GM18907 (cell line): ENCODE data around the gene AIRE.
"Not testable (repeated sequence)": the region's sequence is repeated elsewhere in the genome, so short reads cannot be mapped to it uniquely, and the experiment has no call there.

Source experiments
- ATAC-seq: cut with Tn5 transposase; IDR thresholded peaks from one replicate; pipeline ENCODE4 v1.9.1; 2021; ENCODE audit warnings: mild to moderate bottlenecking, moderate library complexity; ENCODE audit not compliant: unreplicated experiment

Gene AIRE

DNA sequence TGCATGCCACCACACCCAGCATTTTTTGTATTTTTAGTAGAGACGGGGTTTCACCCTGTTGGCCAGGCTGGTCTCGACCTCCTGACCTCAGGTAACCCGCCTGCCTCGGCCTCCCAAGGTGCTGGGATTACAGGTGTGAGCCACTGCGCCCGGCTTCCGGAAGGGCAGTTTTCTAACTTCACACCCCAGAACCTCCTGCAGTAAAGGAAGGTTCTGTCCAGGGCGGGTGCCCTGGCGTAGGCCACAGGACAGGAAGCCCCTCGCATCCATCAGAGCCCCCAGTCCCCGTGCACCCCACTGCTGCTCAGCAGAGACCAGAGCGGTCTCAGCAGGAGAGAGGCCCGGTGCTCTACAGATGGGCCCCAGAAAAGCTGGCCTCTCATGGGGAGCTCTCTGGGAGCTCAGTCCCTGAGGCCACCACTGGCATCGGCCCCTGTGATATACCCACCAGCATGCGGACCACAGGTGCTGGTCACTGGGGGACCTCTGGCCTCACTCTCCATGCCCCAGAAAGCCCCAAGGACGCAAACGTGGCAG lies 19.9 kb upstream of the AIRE start:
- no peak for ATAC-seq

DNA sequence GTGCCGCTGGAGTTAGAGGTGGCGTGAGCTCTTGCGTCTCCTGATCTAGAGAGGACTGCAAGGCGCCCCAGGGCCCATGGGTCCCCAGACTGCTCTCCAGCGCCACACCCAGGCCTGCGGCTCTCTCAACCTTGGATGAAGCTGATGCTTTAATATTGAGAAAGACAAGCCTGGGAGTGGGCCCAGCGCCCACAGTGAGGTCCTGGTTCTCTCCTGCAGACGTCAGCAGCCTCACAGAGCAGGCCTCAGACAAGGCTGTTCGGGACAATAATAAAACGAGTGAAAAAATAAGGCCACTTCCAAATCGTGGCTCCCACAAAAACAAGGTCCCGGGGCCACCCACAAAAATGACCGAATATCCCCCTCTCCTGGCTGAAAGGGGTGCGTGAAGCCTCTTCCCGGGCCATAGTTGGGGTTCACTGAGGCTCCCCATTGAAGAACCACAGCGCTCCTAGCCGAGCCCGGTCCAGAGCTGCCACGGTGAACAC lies 18.0 kb upstream of the AIRE start:
- ATAC-seq = no peak

DNA sequence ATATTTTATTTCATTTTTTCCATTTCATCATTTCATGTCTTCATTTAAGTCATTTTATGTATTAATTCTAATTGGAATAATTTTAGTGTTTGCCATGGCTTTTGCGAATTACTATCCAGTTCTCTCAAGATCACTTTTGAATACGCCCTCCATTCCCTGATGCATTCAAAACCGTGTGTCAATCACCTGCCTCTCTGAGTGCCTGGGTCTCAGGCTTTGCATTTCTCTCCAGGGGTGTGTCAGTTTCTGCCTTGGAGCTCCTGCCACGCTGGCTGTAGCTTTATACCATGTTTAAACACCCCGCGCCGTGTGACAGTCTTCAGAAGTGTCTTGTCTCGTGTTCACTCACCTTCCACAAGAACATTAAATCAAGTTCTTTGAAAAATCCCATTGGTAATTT lies 16.6 kb upstream of the AIRE start:
- ATAC-seq = no peak

DNA sequence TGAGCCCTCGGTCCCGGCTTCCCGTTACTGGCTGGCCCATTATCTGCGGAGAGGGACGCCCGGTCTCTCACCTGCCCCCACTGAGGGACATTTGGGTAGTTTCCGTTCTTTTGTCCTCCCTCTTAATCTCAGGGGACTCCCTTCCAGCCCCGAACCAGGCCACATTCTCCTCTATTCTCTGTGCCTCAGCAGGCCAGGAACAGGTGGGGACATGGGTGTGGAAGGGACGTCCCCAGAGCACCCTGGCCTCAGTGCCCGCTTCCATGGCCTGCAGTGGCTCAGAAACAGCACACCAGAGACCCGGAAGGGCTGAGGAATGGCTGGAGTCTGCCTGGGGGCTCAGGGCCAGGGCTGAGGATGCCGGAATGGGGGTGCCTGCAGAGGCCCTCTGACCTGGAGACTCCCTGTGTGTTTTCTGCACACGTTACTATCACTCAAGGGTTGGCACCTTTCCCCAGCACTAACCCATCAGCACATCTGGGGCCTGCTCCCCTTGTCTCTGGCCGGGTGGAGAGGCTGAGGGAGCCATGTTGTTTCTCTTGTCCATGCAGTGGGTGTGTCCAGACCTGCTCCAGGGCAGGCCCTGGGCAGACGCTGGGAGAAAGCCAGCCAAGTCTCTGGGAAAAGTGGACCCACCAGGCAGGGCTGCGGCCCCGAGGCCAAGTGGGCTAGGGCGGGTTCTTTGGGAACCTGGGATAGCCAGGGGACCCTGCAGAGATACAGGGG lies 14.0 kb upstream of the AIRE start:
- no peak for ATAC-seq

DNA sequence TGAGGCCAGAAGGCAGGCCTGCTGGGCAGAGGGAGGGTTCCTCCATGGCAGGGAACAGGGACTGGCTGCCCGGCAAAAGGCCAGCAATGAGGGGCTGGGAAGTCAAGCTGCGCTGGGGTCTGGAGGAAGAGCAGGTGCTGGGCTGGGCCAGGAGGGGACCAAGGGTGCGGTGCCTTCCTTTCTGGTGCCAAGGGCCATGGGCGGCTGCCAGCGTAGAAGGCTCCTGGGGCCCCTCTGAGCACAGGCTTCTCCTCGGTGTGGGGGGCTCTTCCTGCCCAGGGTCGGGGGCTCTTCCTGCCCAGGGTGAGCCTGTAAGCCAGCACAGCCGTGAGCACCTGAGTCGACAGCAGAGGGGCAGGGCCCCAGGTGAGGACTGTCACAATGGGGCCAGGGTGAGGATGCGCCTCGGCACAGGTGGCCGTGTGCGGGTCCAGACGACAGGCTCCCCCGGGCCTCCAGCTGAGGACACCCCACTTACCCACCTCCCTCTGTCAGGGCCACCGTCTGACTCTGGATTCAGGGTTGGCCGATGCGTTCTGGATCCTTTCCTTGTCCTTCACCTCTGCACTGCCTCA lies 13.3 kb upstream of the AIRE start:
- no peak for ATAC-seq

DNA sequence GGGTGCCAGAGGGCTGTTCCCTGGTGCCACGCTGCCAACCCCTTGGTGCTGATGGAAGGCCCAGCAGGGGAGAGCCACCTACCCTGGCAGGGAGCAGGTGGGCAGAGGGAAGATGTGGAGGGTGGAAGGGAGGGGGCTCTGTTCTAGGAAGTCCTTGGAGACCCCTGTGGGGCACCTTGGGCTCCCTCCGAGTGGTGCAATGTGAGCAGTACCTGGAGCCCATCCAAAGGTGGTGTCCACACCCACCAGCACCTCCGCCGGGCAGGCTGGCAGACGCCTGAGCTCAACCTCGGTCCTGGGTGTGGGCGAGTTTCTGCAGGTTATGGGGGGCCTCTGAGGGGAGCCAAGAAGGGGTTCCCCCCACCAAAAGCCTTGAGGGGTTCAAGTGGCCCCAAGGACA lies 12.6 kb upstream of the AIRE start:
- no peak for ATAC-seq

DNA sequence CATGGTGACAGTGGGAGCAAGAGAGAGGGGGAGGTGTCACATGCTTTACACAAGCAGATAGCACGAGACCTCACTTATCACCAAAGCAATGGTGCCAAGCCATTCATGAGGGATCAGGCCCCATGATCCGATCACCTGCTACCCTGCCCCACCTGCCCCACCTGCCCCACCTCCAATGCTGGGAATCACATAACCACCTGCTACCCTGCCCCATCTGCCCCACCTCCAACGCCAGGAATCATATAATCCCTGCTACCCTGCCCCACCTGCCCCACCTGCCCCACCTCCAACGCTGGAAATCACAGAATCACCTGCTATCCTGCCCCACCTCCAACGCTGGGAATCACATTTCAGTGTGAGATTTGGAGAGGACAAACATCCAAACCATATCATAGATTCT lies 10.6 kb upstream of the AIRE start:
- ATAC-seq = no peak

DNA sequence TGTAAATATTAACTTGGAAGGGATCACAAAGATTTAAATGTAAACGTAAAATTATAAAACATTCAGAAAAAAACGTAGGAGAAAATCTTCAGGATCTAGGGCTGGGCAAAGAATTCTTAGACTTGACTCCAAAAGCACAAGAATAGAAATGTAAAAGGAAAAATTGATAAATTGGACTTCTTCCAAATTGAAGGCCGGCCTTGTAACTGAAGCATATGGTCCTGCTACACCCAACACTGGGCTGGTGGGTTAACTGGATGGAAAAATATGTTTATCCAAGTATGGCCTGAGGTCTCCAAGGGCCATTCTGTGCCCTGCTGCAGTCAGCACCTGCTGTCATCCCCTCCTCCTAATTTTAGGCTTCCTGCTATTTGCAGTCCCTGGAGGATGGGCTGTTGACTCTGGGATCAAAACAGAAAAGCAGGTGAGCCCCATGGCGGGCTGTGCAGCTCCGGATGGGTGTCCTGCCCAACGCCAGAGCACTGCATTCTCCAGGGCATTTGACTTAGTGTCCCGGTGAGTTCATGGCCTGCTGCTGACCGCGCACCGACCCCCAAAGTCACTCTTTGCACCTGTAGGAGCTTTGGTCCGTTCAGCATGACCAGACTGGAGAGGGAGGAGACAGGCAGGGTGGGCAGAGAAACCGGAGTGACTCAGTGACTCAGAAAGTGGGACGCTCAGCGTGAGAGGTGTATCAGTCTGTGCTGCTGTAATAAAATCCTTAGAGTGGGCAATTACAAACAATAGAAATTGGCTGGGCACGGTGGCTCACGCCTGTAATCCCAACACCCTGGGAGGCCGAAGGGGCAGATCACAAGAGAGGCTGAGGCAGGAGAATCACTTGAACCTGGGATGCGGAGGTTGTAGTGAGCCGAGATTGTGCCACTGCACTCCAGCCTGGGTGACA lies 6.1 kb upstream of the AIRE start:
- ATAC-seq = no peak

DNA sequence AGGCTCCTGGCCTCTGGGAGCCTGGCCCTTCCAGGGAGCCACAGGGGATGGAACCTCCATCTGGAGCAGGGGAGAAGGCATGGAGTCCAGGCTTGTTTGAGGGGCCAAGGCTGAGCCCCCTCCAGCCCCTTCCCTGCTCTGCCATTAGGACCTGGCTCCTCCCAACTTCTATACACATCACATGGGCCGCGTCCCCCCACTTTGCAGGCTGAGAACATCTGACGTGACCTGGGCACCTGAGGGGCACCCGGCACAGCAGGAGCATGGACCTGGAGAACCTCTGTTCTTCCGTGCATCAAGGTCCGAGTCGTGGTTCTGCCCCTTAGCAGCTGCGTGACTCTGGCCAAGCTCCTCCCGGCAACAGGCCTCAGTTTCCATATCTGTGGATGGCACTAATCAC lies 3.9 kb upstream of the AIRE start:
- ATAC-seq = no peak

DNA sequence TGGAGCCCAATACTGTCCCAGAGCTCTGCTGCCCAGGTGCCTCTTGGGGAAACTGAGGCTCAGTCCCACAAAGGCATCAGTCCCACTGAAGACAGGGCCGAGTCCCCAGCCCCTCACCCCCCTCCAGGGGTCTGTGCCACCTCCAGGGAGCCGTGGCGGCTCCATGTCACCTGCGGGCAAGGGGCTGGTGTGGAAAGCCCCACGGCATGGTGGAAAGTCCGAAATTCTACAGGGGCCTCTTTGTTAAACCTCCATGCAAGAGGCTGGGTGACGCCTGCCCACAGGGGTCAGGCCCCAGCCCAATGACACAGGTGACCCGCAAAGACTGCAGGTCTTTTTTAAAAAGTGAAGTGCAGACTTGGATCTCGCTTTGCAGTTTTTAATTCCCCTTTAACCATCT lies 3.3 kb upstream of the AIRE start:
- ATAC-seq = no peak

DNA sequence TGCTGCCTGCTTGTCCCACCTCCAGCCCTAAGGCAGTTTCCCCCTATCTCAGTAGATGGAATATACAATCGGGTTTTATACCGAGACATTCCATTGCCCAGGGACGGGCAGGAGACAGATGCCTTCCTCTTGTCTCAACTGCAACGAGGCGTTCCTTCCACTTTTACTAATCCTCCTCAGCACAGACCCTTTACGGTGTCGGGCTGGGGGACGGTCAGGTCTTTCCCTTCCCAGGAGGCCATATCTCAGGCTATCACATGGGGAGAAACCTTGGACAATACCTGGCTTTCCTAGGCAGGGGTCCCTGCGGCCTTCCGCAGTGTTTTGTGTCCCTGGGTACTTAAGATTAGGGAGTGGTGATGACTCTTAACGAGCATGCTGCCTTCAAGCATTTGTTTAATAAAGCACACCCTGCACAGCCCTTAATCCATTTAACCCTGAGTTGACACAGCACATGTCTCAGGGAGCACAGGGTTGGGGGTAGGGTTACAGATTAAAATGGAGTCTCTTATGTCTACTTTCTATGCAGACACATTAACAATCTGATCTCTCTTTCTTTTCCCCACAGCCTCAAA lies 2.4 kb upstream of the AIRE start:
- not testable (repeated sequence) for ATAC-seq

DNA sequence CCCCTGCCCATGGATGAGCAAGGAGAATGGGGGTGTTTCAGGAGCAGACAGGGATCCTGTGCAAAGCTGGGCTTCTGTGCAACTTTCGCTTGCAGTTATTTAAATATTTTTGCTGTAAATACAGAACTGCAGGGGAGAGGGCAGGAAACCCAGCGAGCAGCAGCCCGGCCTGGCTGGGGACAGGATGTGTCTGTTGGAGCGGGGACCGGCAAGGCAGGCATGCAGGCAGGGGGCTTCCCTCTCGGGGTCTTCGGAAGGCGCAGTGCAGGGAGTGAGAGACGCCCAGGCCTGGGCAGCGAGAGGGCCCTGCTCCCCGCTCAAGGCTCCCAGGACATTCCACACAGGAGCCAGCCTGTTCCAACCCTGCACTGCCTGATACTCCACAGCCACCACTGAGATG lies 1.7 kb upstream of the AIRE start:
- no peak for ATAC-seq

DNA sequence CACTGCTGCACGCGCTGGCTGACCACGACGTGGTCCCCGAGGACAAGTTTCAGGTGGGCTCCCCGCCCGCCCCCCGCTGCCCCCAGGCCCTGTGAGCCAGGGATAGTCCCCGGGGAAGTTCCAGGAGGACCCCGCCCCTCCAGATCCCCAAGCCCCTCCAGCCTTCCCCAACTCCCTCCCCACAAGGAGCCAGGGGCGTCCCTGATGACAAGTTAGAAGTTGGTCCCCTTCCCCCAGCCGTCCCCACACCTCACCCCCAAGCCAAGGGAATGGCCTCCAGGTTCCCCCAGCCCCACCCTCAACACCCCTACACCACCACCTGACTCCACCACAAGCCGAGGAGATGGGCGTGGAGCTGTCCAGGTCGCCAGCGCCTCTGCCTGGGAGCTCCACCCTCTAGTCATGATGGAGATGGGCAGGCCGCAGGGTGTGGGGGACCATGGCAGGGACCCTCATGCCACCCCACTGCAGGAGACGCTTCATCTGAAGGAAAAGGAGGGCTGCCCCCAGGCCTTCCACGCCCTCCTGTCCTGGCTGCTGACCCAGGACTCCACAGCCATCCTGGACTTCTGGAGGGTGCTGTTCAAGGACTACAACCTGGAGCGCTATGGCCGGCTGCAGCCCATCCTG lies 525 bp downstream of the AIRE start:
- no peak for ATAC-seq

DNA sequence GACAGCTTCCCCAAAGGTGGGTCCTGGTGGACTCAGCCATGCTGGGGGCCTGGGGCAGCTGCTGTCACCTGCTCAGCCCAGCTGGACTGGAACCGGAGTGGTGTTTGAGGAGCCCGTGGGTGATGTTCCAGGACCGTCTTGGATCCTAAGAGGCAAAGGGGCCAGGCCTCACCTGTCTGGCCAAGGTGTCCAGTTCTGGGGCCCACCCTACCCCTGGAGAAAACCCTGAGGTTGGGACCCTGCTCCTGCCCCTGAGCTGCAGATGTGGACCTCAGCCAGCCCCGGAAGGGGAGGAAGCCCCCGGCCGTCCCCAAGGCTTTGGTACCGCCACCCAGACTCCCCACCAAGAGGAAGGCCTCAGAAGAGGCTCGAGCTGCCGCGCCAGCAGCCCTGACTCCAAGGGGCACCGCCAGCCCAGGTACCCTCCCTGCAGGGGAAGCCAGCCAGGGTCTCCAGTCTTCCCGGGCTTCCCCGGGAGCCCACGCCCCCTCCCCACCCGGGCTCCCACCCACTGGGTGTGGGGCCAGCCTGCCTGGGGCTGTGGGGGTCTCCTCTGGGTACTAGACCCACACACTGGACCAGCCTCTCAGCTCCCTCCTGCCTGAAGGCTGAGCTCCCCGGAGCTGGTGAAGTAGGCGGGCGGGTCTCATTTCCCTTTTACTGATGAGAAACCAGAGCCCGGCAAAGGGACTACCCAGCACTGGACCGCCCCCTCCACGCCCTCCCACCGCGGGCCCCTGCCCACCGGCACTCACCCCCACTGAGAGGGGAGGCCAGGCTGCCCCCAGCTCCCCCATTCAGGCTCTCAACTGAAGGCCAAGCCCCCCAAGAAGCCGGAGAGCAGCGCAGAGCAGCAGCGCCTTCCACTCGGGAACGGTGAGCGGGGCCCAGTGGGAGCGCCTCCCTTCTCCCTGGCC lies 1.3 kb downstream of the AIRE start:
- ATAC-seq = no peak

DNA sequence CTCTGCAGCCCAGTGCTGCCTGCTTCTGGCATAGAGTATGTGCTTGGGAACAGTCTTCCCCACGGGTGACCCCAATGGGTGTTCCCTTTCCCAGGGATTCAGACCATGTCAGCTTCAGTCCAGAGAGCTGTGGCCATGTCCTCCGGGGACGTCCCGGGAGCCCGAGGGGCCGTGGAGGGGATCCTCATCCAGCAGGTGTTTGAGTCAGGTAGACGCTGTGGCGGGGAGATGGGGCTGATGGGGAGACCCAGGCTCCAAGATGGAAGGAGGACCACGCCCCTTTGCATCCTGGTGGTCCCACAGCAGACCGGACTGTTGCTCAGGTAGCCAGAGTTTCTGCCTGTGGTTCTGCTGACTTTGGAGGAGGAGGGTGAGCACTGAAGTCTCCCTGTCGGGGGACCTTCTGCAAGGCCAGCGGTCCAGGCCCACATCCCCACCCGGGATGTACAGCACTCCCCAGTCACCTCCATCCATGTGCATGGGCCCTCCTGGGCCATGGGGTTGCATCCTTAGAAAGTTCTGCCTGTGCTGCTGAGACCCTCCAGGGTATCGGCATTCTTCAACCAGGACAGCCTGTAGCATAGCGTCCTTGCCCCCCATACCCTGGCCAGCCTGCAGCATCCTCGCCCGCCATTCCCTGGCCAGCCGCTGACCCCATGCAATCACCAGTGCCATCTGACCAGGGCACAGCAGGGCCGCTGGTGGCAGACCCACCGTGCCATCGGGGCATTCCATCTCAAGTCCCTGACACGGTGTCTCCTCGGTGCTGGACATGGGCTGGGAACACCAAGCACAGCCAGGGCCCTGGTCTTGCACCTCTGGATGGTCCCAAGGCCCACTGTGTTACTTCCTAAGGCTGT lies 2.8 kb downstream of the AIRE start:
- ATAC-seq = no peak

DNA sequence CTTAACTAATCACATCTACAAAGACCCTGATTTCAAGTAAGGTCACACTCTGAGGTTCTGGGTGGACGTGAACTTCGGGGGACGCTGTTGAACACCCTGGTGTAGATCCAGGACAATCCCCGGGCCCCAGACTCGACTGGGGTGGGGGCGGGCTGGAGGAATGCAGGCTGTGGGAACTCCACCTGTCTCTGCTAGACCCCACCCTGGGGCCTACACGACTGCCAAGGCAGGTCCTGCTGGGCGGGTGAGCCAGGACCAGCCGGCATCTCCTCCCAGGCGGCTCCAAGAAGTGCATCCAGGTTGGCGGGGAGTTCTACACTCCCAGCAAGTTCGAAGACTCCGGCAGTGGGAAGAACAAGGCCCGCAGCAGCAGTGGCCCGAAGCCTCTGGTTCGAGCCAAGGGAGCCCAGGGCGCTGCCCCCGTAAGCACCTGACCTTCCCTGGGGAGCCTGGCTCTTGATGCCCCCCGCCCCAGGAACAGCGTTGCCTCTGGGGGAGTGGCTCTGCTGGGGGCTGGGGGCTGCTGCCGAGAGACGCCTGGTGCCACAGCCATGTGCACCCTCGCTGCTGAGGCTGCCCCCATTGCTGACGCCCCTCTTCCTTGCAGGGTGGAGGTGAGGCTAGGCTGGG lies 3.8 kb downstream of the AIRE start:
- no peak for ATAC-seq

DNA sequence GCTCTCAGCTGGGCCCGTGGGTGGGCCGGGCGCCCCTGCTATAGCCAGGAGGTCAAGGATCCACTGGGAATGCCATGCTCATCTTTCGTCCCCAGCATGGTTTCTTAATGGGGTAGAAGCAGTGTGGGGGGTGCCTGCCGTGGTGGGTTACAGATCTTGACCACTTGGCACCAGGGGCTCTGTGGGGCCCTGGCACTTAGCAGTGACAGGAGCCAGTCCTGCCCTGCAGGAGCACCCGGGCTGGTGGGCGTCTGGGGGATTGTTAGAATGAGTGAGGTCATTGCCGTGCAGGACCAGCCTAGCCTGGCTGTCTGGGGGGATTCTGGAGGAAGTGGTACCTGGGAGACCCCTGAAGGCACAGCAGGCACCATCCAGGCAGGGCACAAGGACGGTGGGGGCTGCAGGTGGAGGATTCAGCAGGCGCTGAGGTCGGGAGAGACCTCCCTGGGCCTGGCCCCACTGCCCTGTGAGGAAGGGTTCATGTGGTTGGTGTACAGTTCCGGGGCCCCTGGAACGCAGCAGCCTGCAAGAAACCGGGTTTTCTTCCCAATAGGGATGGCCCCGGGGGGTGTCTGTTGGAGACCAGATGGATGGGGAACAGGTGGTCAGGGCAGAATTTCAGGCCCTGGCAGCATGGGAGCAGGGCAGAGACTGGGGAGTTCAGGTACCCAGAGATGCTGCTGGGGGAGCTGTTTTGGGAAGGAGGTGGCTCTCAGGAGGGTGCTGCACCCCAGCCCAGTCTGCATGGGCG lies 4.8 kb downstream of the AIRE start:
- ATAC-seq = no peak
